Trophoblast cell (in vitro differentiated cells and primary cell): ENCODE results near the gene BHMT2.

Experiments
- DNase-seq, 2 donors: peaks; one replicate each; pipeline ENCODE4 v3.0.0-alpha.2; 2016
- H2AFZ ChIP-seq: 2 replicates; pipeline ENCODE4 v1.6.1; 2013; ENCODE audit warnings: low read length, moderate library complexity, mild to moderate bottlenecking; ENCODE audit not compliant: insufficient read depth, poor library complexity
- H2AK5ac ChIP-seq: 2 replicates; pipeline ENCODE4 v1.6.1; 2013; ENCODE audit warnings: mild to moderate bottlenecking, low read length
- H2BK120ac ChIP-seq: 2 replicates; pipeline ENCODE4 v1.6.1; 2013; ENCODE audit warnings: low read length, mild to moderate bottlenecking, moderate library complexity; ENCODE audit not compliant: insufficient read depth, poor library complexity
- H2BK12ac ChIP-seq: 2 replicates; pipeline ENCODE4 v1.6.1; 2013; ENCODE audit warnings: mild to moderate bottlenecking, low read length, moderate library complexity
- H2BK5ac ChIP-seq: 2 replicates; pipeline ENCODE4 v1.6.1; 2013; ENCODE audit warnings: low read length, low read depth, moderate library complexity, mild to moderate bottlenecking; ENCODE audit not compliant: poor library complexity
- H3K14ac ChIP-seq: 2 replicates; pipeline ENCODE4 v1.6.1; 2013; ENCODE audit warnings: mild to moderate bottlenecking, low read length
- H3K18ac ChIP-seq: 2 replicates; pipeline ENCODE4 v1.6.1; 2013; ENCODE audit warnings: mild to moderate bottlenecking, low read length
- H3K23ac ChIP-seq: 2 replicates; pipeline ENCODE4 v1.6.1; 2013; ENCODE audit warnings: low read length
- H3K27ac ChIP-seq: 2 replicates; pipeline ENCODE4 v1.5.1; 2013; ENCODE audit warnings: low read depth, mild to moderate bottlenecking, inconsistent platforms, low read length, moderate library complexity
- H3K27me3 ChIP-seq: 2 replicates; pipeline ENCODE4 v1.6.1; 2013; ENCODE audit warnings: inconsistent platforms, mild to moderate bottlenecking, low read length, moderate library complexity; ENCODE audit not compliant: insufficient read depth
- H3K36me3 ChIP-seq, 2 experiments: 1 replicate in 1 of 2; 2 replicates in 1 of 2; pipeline ENCODE4 v1.6.1; 2013; ENCODE audit warnings: low read length in 2 of 2, mild to moderate bottlenecking in 2 of 2, moderate library complexity in 1 of 2; ENCODE audit not compliant: insufficient read depth in 2 of 2, control insufficient read depth in 1 of 2
- H3K4ac ChIP-seq: 2 replicates; pipeline ENCODE4 v1.6.1; 2013; ENCODE audit warnings: low read depth, mild to moderate bottlenecking, low read length, moderate library complexity
- H3K4me1 ChIP-seq, 2 experiments: 1 replicate in 1 of 2; 2 replicates in 1 of 2; pipeline ENCODE4 v1.6.1; 2013; ENCODE audit warnings: low read length in 2 of 2, mild to moderate bottlenecking in 2 of 2, moderate library complexity in 1 of 2; ENCODE audit not compliant: insufficient read depth in 2 of 2, control insufficient read depth in 1 of 2
- H3K4me2 ChIP-seq: 2 replicates; pipeline ENCODE4 v1.6.1; 2013; ENCODE audit warnings: inconsistent platforms, mild to moderate bottlenecking, low read length, moderate library complexity
- H3K4me3 ChIP-seq: 2 replicates; pipeline ENCODE4 v1.5.1; 2013; ENCODE audit warnings: mild to moderate bottlenecking, low read depth, low read length, inconsistent platforms
- H3K79me1 ChIP-seq: one replicate; pipeline ENCODE4 v1.6.1; 2013; ENCODE audit warnings: low read length
- H3K79me2 ChIP-seq: 2 replicates; pipeline ENCODE4 v1.6.1; 2013; ENCODE audit warnings: low read length, mild to moderate bottlenecking; ENCODE audit not compliant: control insufficient read depth, insufficient read depth, poor library complexity
- H3K9ac ChIP-seq: 2 replicates; pipeline ENCODE4 v1.6.1; 2013; ENCODE audit warnings: mild to moderate bottlenecking, low read length
- H3K9me3 ChIP-seq: 2 replicates; pipeline ENCODE4 v1.6.1; 2013; ENCODE audit warnings: low read depth, mild to moderate bottlenecking, control low read depth, inconsistent platforms, low read length; ENCODE audit not compliant: insufficient read depth
- H4K12ac ChIP-seq: 2 replicates; pipeline ENCODE4 v1.6.1; 2013; ENCODE audit warnings: low read depth, mild to moderate bottlenecking, low read length, moderate library complexity
- H4K8ac ChIP-seq: 2 replicates; pipeline ENCODE4 v1.6.1; 2013; ENCODE audit warnings: low read depth, mild to moderate bottlenecking, low read length, moderate library complexity
- H4K91ac ChIP-seq: one replicate; pipeline ENCODE4 v1.6.1; 2013; ENCODE audit warnings: low read depth, mild to moderate bottlenecking, low read length, moderate library complexity
- WGBS: extraction: QIAGEN DNeasy Blood & Tissue Kit; methylation state at CpG from one replicate; pipeline ENCODE4 v1.1.7; 2013; ENCODE audit warnings: missing lambda C conversion rate; ENCODE audit not compliant: insufficient read length, insufficient coverage; ENCODE audit errors: extremely low coverage; 5-methylcytosine and 5-hydroxymethylcytosine counted together

Gene BHMT2

DNA sequence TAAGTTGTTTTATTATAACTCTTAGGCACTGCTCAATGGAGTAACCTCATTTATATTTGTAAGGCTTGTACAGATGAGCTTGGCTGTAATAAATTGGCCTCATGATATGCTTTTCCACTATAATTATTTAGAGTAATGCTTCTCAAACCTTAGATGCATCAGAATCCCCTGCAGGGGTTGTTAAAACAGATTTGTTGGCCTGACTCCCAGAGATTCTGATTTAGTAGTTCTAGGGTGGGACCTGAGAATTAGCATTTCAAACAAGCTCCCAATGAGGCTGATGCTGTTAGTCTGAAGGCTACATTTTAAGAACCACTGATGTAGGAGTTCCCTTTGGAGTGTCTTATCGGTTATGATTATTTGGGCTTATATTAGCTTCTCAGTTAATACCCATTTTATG lies 46.2 kb upstream of the BHMT2 start:
- no peaks in the 10 kb centered on the region for H3K79me2 ChIP-seq
- no peak overlapping the region for H2BK12ac ChIP-seq
- H4K91ac ChIP-seq: no peak overlapping the region
- no peaks in the 10 kb centered on the region for H3K79me1 ChIP-seq
- no peak overlapping the region for H4K12ac ChIP-seq
- H3K36me3 ChIP-seq: no peaks in the 10 kb centered on the region
- no peak overlapping the region for H3K27ac ChIP-seq
- WGBS: no CpG with 5 or more reads among the region's 1 CpG
- no peak overlapping the region for H3K4me3 ChIP-seq
- no peaks in the 10 kb centered on the region for H3K9me3 ChIP-seq
- H3K23ac ChIP-seq: no peak overlapping the region
- H3K9ac ChIP-seq: no peak overlapping the region
- H3K4me2 ChIP-seq: no peak overlapping the region
- H2AK5ac ChIP-seq: no peak overlapping the region
- H3K18ac ChIP-seq: no peak overlapping the region
- no peak overlapping the region for H2AFZ ChIP-seq
- H3K4ac ChIP-seq: no peak overlapping the region
- no peak overlapping the region for H4K8ac ChIP-seq
- H3K14ac ChIP-seq: no peak overlapping the region
- no peak for DNase-seq
- H2BK5ac ChIP-seq: no peak overlapping the region
- peaks cover 0 to 2% of the 10 kb centered on the region in 2 experiments for H3K4me1 ChIP-seq
- no peak overlapping the region for H2BK120ac ChIP-seq
- H3K27me3 ChIP-seq: no peaks in the 10 kb centered on the region

DNA sequence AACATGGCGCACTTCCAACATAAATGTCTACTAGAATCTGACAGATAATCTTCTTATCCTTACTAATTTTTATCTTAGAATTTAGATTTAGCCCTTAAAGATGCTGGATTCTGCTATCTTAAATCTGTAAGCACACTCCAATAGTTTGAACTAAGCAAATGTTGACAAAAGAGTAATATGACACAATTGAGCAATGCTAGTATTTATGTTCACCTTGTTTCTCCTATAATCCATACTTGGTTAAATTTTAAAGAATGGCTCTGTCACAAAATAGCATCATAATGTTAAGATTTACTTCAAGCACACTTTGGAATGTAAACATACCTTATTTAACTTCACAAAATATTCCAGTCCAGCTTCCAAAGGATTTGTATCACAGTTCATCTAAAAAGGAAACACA lies 45.6 kb upstream of the BHMT2 start:
- Histone ChIP-seq H3K79me2 (no peaks in the 10 kb centered on the region), H3K36me3 (no peaks in the 10 kb centered on the region), H2BK12ac (no peak overlapping the region), H3K4ac (no peak overlapping the region), H3K23ac (no peak overlapping the region), H4K91ac (no peak overlapping the region), H4K8ac (no peak overlapping the region), H3K14ac (no peak overlapping the region), H3K18ac (no peak overlapping the region), H2BK120ac (no peak overlapping the region), H3K4me3 (no peak overlapping the region), H4K12ac (no peak overlapping the region), H3K79me1 (no peaks in the 10 kb centered on the region), H3K4me2 (no peak overlapping the region), H3K4me1 (peaks cover 0 to 2% of the 10 kb centered on the region in 2 experiments), H2BK5ac (no peak overlapping the region), H3K9ac (no peak overlapping the region), H3K27ac (no peak overlapping the region), H2AFZ (no peak overlapping the region), H3K27me3 (no peaks in the 10 kb centered on the region), H3K9me3 (no peaks in the 10 kb centered on the region), H2AK5ac (no peak overlapping the region)
- no peak for DNase-seq
- no CpG with 5 or more reads among the region's 1 CpG for WGBS

GRCh38 chr5:79025054-79025472 lies 44.5 kb upstream of the BHMT2 start:
- DNase-seq: peak; percentile 12 to 76
- peak overlapping the region; percentile 6 for H4K8ac ChIP-seq
- no peaks in the 10 kb centered on the region for H3K9me3 ChIP-seq
- no peak overlapping the region for H3K18ac ChIP-seq
- H3K4me1 ChIP-seq: peaks cover 0 to 2% of the 10 kb centered on the region in 2 experiments
- H2AK5ac ChIP-seq: no peak overlapping the region
- no peaks in the 10 kb centered on the region for H3K79me2 ChIP-seq
- H3K27ac ChIP-seq: no peak overlapping the region
- H2AFZ ChIP-seq: peak overlapping the region; percentile 53
- no peak overlapping the region for H3K4me3 ChIP-seq
- no peak overlapping the region for H3K9ac ChIP-seq
- WGBS: no CpG with 5 or more reads among the region's 13 CpGs
- no peak overlapping the region for H2BK12ac ChIP-seq
- H3K4me2 ChIP-seq: peak overlapping the region; percentile 44
- H4K91ac ChIP-seq: no peak overlapping the region
- no peak overlapping the region for H3K23ac ChIP-seq
- no peak overlapping the region for H2BK5ac ChIP-seq
- no peaks in the 10 kb centered on the region for H3K36me3 ChIP-seq
- no peaks in the 10 kb centered on the region for H3K27me3 ChIP-seq
- no peak overlapping the region for H4K12ac ChIP-seq
- H3K4ac ChIP-seq: no peak overlapping the region
- no peaks in the 10 kb centered on the region for H3K79me1 ChIP-seq
- H3K14ac ChIP-seq: no peak overlapping the region
- no peak overlapping the region for H2BK120ac ChIP-seq

- Histone ChIP-seq H2AK5ac (no peak overlapping the region), H3K79me2 (no peaks in the 10 kb centered on the region), H3K4ac (no peak overlapping the region), H3K23ac (no peak overlapping the region), H3K4me1 (no peaks in the 10 kb centered on the region), H4K8ac (no peak overlapping the region), H4K12ac (no peak overlapping the region), H3K36me3 (no peaks in the 10 kb centered on the region), H3K9ac (no peak overlapping the region), H3K4me2 (no peak overlapping the region), H3K18ac (no peak overlapping the region), H2BK120ac (no peak overlapping the region), H2BK5ac (no peak overlapping the region), H3K4me3 (no peak overlapping the region), H4K91ac (no peak overlapping the region), H3K79me1 (no peaks in the 10 kb centered on the region), H3K14ac (no peak overlapping the region), H3K27ac (no peak overlapping the region), H3K9me3 (peaks cover 1% of the 10 kb centered on the region), H2AFZ (no peak overlapping the region), H3K27me3 (no peaks in the 10 kb centered on the region), H2BK12ac (no peak overlapping the region)
- no peak for DNase-seq
- 100% methylated on average over 3 of the region's 11 CpGs for WGBS
These were observed 38.7 kb upstream of the BHMT2 start for GRCh38 chr5:79030663-79031484.
